Upper lobe of left lung (tissue), 4 donors: ENCODE data around the gene LMO7.

Experiments used
- CTCF ChIP-seq, 6 experiments: fragments of 450-650 bp in 4 of 6; fragments of 200-600 bp in 2 of 6; sonication (generic) in 2 of 6; IDR thresholded peaks; one replicate each; pipeline ENCODE4 v1.5.1; 2016 to 2019; ENCODE audit warnings: antibody characterized with exemption in 6 of 6
- EP300 ChIP-seq, 4 donors: sonication (generic); formaldehyde crosslinking; IDR thresholded peaks; one replicate each; pipeline ENCODE4 v1.5.1; 2017; ENCODE audit warnings: antibody characterized with exemption in 4 of 4, control low read depth in 2 of 4
- POLR2A ChIP-seq, 4 donors: fragments of 450-650 bp; IDR thresholded peaks; one replicate each; pipeline ENCODE4 v1.5.1; 2016 to 2017; ENCODE audit warnings: antibody characterized with exemption in 4 of 4, mild to moderate bottlenecking in 2 of 4
- POLR2AphosphoS5 ChIP-seq, 2 donors: sonication (generic); formaldehyde crosslinking; IDR thresholded peaks; one replicate each; pipeline ENCODE4 v1.5.1; 2017; ENCODE audit warnings: antibody characterized with exemption in 2 of 2

- TF ChIP-seq POLR2AphosphoS5 (IDR thresholded peaks at IDR 0.05) (no peak), CTCF (IDR thresholded peaks at IDR 0.05) (no peak), POLR2A (IDR thresholded peaks at IDR 0.05) (no peak), EP300 (IDR thresholded peaks at IDR 0.05) (no peak)
Measured at GRCh38 chr13:75628801-75629200, 7.3 kb upstream of the LMO7 start.
